ENCODE measurements around the gene SH3D19. TPM values are rescaled to one million over a fixed set of nuclear protein-coding genes. Genes with fewer than 3 reads are reported as not detected.

Gene SH3D19
- total and polyA plus RNA-seq, 4 donors: 44.1 to 110 (median 59.4) TPM

Other genes starting within 250 kb of the SH3D19 start
- gene RPS3A, start 226.0 kb downstream of the SH3D19 start, total RNA-seq: 1,000 to 10,000 TPM; 1,314 to 1,517 TPM
- 1,000 to 10,000 TPM; 2,823 to 9,539 TPM for gene RPS3A, start 226.0 kb downstream of the SH3D19 start, polyA plus RNA-seq
- gene PRSS48, start 48.4 kb downstream of the SH3D19 start, total RNA-seq: not detected
- not detected for gene PRSS48, start 48.4 kb downstream of the SH3D19 start, polyA plus RNA-seq
- 1 to 10 TPM; 2.8 to 6.2 TPM for gene FHIP1A, start 83.6 kb upstream of the SH3D19 start, total RNA-seq
- gene FHIP1A, start 83.6 kb upstream of the SH3D19 start, polyA plus RNA-seq: under 1 TPM in 1 of 2 donors, not detected in 1; 0.88 TPM